ENCODE data around the gene CD55. TPM values are rescaled to one million over a fixed set of nuclear protein-coding genes. Genes with fewer than 3 reads are reported as not detected.

CD55 gene
- total and polyA plus RNA-seq, 2 of the 8 experiments (the other 6 are each of a cell fraction or from before 2014, with no cell fraction given), result 20.1 to 22.8 TPM

DNA sequence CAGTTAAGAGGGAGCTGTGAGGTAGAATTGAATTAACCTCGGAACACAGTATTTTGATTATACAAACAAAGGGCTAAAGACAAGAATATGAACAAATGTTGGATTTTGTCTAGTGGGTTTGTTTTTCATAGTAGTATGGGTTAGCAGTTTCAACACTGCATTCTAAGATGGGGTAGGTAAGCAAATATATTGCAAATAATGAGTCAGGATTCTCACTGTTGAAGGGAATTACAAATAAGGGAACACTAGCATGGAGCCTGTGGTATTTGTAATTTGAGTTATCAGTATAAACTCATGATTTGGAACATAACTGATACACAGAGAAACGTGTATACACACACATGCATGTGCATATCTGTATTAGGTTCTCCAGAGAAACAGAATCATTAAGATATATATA is 44.5 kb downstream of the CD55 start:
- no peak for DNase-seq (ENCODE audit: low read depth in 1 of 2, low spot score in 2 of 2)

More for the DNA sequence above, 44.5 kb downstream of the CD55 start:
- no peaks in the 10 kb centered on the region for H3K79me1 ChIP-seq (ENCODE audit: low read depth, low read length)
- H4K8ac ChIP-seq (ENCODE audit: extremely low read depth, insufficient read depth, low read length), result no peak overlapping the region
- no peak for FAIRE-seq
- H2BK20ac ChIP-seq (ENCODE audit: low read length), result no peak overlapping the region
- H3K4me3 ChIP-seq (ENCODE audit: extremely low read depth in 1 of 4, insufficient read depth in 2 of 4, low read depth in 3 of 4, low read length in 4 of 4), result no peak overlapping the region
- no peak overlapping the region for H2BK120ac ChIP-seq (replicated peaks; ENCODE audit: low read depth, low read length)
- no peak overlapping the region for H4K91ac ChIP-seq (replicated peaks; ENCODE audit: insufficient read length, low read length)
- H2BK15ac ChIP-seq (ENCODE audit: low read length), result no peak overlapping the region
- H3K4ac ChIP-seq (replicated peaks; ENCODE audit: insufficient read length, low read depth, low read length), result no peak overlapping the region
- no peak for TF ChIP-seq SP4 (IDR thresholded peaks at IDR 0.05; ENCODE audit: low read length)
- H3K4me1 ChIP-seq (replicated peaks in 1 of 4; ENCODE audit: control insufficient read depth in 3 of 4, insufficient read depth in 4 of 4, low read length in 3 of 4), result no peaks in the 10 kb centered on the region
- H3K23me2 ChIP-seq (ENCODE audit: low read depth, low read length), result no peaks in the 10 kb centered on the region
- no peak overlapping the region for H3K9ac ChIP-seq (replicated peaks in 1 of 4; ENCODE audit: extremely low read depth in 1 of 4, low read depth in 3 of 4, low read length in 3 of 4)
- 93% methylated on average over 2 of the region's 2 CpGs; no CpG with 5 or more reads in 1 of the 2 experiments for WGBS, 2 experiments (ENCODE audit: extremely low coverage in 1 of 2, insufficient coverage in 1 of 2, insufficient read length in 1 of 2, insufficient replicate concordance in 2 of 2, low coverage in 1 of 2, low lambda C conversion rate in 2 of 2, missing lambda C conversion rate in 1 of 2)
- no peak overlapping the region for H3K27ac ChIP-seq (ENCODE audit: low read depth, low read length)
- H3K56ac ChIP-seq (replicated peaks; ENCODE audit: insufficient read length, low read depth, low read length), result no peak overlapping the region
- POLR2A ChIA-PET (ENCODE audit: partially characterized antibody), result no interaction called here
- no peak overlapping the region for H2BK12ac ChIP-seq (ENCODE audit: low read depth, low read length)
- H3K79me2 ChIP-seq (ENCODE audit: control insufficient read depth in 1 of 2, insufficient read depth in 2 of 2, low read length in 2 of 2), result no peaks in the 10 kb centered on the region
- H3K18ac ChIP-seq (ENCODE audit: extremely low read depth, low read length), result no peak overlapping the region
- H3K23ac ChIP-seq (ENCODE audit: insufficient read length), result no peak overlapping the region
- no peak overlapping the region for H3K4me2 ChIP-seq (ENCODE audit: insufficient read depth in 1 of 2, low read depth in 2 of 2, low read length in 2 of 2)
- H2AFZ ChIP-seq (ENCODE audit: low read length), result no peak overlapping the region
- H3K9me3 ChIP-seq (ENCODE audit: insufficient read depth in 2 of 2, low read depth in 1 of 2, low read length in 1 of 2), result peaks cover 0 to 2% of the 10 kb centered on the region in 2 experiments; a peak in 1 of 4 replicates
- CTCF ChIA-PET (ENCODE audit: partially characterized antibody), result no interaction called here
- H2AK5ac ChIP-seq (ENCODE audit: low read depth, low read length), result no peak overlapping the region
- no peak overlapping the region for H3K14ac ChIP-seq (ENCODE audit: insufficient read length)
- H4K20me1 ChIP-seq (replicated peaks in 1 of 2; ENCODE audit: control insufficient read depth in 1 of 2, insufficient read depth in 2 of 2, low read length in 2 of 2), result no peaks in the 10 kb centered on the region
- no peaks in the 10 kb centered on the region for H3K27me3 ChIP-seq (replicated peaks in 1 of 4; ENCODE audit: control insufficient read depth in 3 of 4, extremely low read depth in 1 of 4, insufficient read depth in 3 of 4, low read length in 3 of 4)
- no peak overlapping the region for H2BK5ac ChIP-seq (ENCODE audit: low read depth, low read length)
- no peak overlapping the region for H4K5ac ChIP-seq (ENCODE audit: insufficient read length, low read depth, low read length)
- H3K36me3 ChIP-seq (ENCODE audit: control insufficient read depth in 2 of 4, insufficient read depth in 4 of 4, low read length in 3 of 4), result peaks cover 0 to 8% (median 0%) of the 10 kb centered on the region in 4 experiments; a peak in 2 of 8 replicates
